Fibroblast of lung (primary cell): Measurements from ENCODE around the gene PRRT2. TPM values are rescaled to one million over a fixed set of nuclear protein-coding genes. Genes with fewer than 3 reads are reported as not detected.

Source experiments
- DNase-seq, 2 donors: peaks; one replicate each; pipeline versions ENCODE4 v3.0.0 to v3.0.0-alpha.2; 2010; ENCODE audit warnings: low read depth in 2 of 2
- H2AFZ ChIP-seq: 2 replicates; pipeline ENCODE4 v1.5.1; 2012; ENCODE audit warnings: low read length, control low read depth, inconsistent platforms
- H3K27ac ChIP-seq: 2 replicates; pipeline ENCODE4 v1.5.1; 2011; ENCODE audit warnings: low read length, control low read depth; ENCODE audit not compliant: insufficient read depth
- H3K27me3 ChIP-seq: 2 replicates; pipeline ENCODE4 v1.5.1; 2011; ENCODE audit warnings: mild to moderate bottlenecking, low read length; ENCODE audit not compliant: control insufficient read depth, insufficient read depth
- H3K36me3 ChIP-seq: 2 replicates; pipeline ENCODE4 v1.5.1; 2011; ENCODE audit warnings: low read length; ENCODE audit not compliant: control insufficient read depth, insufficient read depth
- H3K4me1 ChIP-seq: 2 replicates; pipeline ENCODE4 v1.5.1; 2011; ENCODE audit warnings: low read length; ENCODE audit not compliant: control insufficient read depth, insufficient read depth; ENCODE audit errors: extremely low read depth
- H3K4me2 ChIP-seq: 2 replicates; pipeline ENCODE4 v1.5.1; 2011; ENCODE audit warnings: low read length, control low read depth; ENCODE audit not compliant: insufficient read depth; ENCODE audit errors: extremely low read depth
- H3K4me3 ChIP-seq, 4 experiments: fragments of 200-600 bp in 1 of 4; sonication (generic) in 1 of 4; replicated peaks in 1 of 4; 2 replicates each; pipeline ENCODE4 v1.5.1; 2011 to 2016; ENCODE audit warnings: low read length in 4 of 4, low read depth in 3 of 4, mild to moderate bottlenecking in 3 of 4, control low read depth in 2 of 4, inconsistent platforms in 1 of 4, mixed read lengths in 1 of 4; ENCODE audit not compliant: insufficient read depth in 1 of 4; ENCODE audit errors: control extremely low read depth in 1 of 4
- H3K79me2 ChIP-seq: 2 replicates; pipeline ENCODE4 v1.5.1; 2012; ENCODE audit warnings: mild to moderate bottlenecking, low read length, inconsistent platforms; ENCODE audit not compliant: control insufficient read depth, insufficient read depth
- H3K9ac ChIP-seq: 2 replicates; pipeline ENCODE4 v1.5.1; 2011; ENCODE audit warnings: mild to moderate bottlenecking, low read length, control low read depth; ENCODE audit not compliant: insufficient read depth
- H3K9me3 ChIP-seq: 2 replicates; pipeline ENCODE4 v1.5.1; 2012; ENCODE audit warnings: low read depth, low read length; ENCODE audit not compliant: control insufficient read depth, insufficient read depth
- H4K20me1 ChIP-seq: 2 replicates; pipeline ENCODE4 v1.5.1; 2011; ENCODE audit warnings: low read length; ENCODE audit not compliant: control insufficient read depth, insufficient read depth; ENCODE audit errors: extremely low read depth
- EZH2 ChIP-seq: IDR thresholded peaks from 2 replicates; pipeline ENCODE4 v1.5.1; 2012; ENCODE audit warnings: low read length, control low read depth, mild to moderate bottlenecking; ENCODE audit errors: missing control alignments
- polyA minus RNA-seq: library from RNA; depleted of rRNA, polyadenylated mRNA; stranded (reverse); fragments of >200 nt; gene quantifications from 2 replicates; pipeline ENCODE4 v1.2.3, GENCODE V29; 2011; ENCODE audit warnings: low replicate concordance
- polyA plus RNA-seq, 2 donors: library from polyadenylated mRNA; depleted of rRNA in 1 of 2; stranded (reverse) in 1 of 2; unstranded in 1 of 2; fragments of >200 nt; gene quantifications; 2 replicates each; pipeline ENCODE4 v1.2.1, GENCODE V29; 2011 to 2012; ENCODE audit warnings: missing spikeins in 1 of 2
- total RNA-seq: library from RNA; depleted of rRNA; stranded (reverse); fragments of >200 nt; gene quantifications from 2 replicates; pipeline ENCODE4 v1.2.1, GENCODE V29; 2014
- TF ChIP-seq, protein P1 (sequence below), 2 donors: IDR thresholded peaks in 1 of 2; conservative IDR thresholded peaks in 1 of 2; 1 replicate in 1 of 2; 2 replicates in 1 of 2; pipeline ENCODE4 v1.5.1; 2011 to 2012; ENCODE audit warnings: low read length in 2 of 2, control low read depth in 1 of 2, inconsistent platforms in 1 of 2, low read depth in 1 of 2, mild to moderate bottlenecking in 1 of 2

PRRT2 gene
- total RNA-seq (2.1 TPM in 2 replicates), polyA plus RNA-seq (1.3 and 2.9 TPM in 2 replicates), polyA minus RNA-seq (5.5 and 5.9 TPM in 2 replicates)
- polyA plus RNA-seq (2012) = 1.9 and 3.1 TPM in 2 replicates

DNA sequence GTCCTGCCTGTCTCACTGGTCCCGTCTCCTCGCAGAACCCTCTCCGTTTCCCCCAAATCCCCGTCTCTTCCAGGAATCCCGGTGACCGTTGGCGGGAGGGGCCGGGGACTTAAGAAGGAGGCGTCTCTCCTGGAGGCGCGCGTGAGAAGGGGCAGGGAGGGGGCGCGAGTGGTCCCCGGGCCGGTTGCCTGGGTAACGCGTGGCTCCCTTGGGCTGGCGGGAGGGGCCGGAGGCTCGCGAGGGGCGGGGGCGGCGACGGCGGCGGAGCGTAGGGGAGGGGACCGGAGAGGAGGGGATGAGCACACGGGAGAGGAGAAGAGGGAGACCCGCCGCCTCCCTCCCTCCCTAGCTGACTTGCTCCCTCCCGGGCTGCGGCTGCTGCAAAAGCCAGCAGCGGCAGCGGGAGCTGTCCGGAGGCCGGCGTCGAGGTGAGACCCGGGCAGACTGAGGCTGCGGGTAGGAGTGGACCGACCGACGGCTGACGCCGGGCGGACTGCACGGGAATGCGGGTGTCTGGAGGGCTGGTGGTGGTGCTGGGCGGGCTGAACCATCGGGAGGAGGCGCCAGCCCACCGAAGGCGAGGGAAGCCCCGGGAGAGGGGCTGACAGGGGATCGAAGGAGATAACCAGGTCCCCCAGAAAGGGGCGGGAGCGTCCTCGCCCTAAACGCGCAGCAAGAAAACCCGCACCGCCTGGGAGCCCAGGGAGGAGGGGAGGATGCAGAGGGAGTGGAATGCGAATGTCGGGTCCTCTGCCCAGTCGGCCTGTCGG is at the start of gene PRRT2:
Gene PRRT2, plus strand, starts transcription at position 298 of the 770 bp plus-strand sequence. CDS start 862 bp downstream, outside the sequence.
- peak within 1 kb of the TSS; percentile 66 to 77 (median 72) for H3K4me3 ChIP-seq
- peak within 1 kb of the TSS; percentile 58 for H3K9ac ChIP-seq
- H3K4me2 ChIP-seq = peak within 1 kb of the TSS; percentile 97
- TF ChIP-seq EZH2 = no peak
- TF ChIP-seq, protein P1, sequence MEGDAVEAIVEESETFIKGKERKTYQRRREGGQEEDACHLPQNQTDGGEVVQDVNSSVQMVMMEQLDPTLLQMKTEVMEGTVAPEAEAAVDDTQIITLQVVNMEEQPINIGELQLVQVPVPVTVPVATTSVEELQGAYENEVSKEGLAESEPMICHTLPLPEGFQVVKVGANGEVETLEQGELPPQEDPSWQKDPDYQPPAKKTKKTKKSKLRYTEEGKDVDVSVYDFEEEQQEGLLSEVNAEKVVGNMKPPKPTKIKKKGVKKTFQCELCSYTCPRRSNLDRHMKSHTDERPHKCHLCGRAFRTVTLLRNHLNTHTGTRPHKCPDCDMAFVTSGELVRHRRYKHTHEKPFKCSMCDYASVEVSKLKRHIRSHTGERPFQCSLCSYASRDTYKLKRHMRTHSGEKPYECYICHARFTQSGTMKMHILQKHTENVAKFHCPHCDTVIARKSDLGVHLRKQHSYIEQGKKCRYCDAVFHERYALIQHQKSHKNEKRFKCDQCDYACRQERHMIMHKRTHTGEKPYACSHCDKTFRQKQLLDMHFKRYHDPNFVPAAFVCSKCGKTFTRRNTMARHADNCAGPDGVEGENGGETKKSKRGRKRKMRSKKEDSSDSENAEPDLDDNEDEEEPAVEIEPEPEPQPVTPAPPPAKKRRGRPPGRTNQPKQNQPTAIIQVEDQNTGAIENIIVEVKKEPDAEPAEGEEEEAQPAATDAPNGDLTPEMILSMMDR (conservative IDR thresholded peaks at IDR 0.05 in 1 of 2, IDR thresholded peaks at IDR 0.05 in 1 of 2; ENCODE audit: low read depth in 1 of 2, low read length in 2 of 2) = no peak
- peak within 1 kb of the TSS; percentile 78 for H3K27ac ChIP-seq
- H3K79me2 ChIP-seq = peaks cover 40% of the 10 kb centered on the region
- no peaks in the 10 kb centered on the region for H3K9me3 ChIP-seq
- no peaks in the 10 kb centered on the region for H3K27me3 ChIP-seq
- peaks cover 45% of the 10 kb centered on the region for H3K4me1 ChIP-seq
- peak within 1 kb of the TSS; percentile 30 for H2AFZ ChIP-seq
- peaks cover 12% of the 10 kb centered on the region for H3K36me3 ChIP-seq
- H4K20me1 ChIP-seq = no peaks in the 10 kb centered on the region
- peak in 1 of 2 donors; percentile 64 for DNase-seq

DNA sequence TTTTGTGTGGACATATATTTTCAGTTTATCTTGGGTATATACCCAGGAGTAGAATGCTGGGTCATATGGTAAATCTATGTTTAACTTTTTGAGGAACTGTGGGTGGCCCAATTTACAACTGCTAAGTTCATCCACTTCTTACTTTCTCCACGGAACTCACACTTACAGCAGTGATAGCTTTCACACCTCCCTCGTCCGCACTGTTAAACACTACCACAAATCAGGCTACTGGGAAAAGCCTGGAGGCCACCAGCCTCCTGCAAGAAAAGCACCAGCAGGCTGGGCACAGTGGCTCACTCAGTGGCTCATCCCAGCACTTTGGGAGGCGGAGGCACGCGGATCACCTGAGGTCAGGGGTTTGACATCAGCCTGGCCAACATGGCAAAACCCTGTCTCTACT is 48.7 kb upstream of the PRRT2 start:
- Histone ChIP-seq H3K4me1 (no peaks in the 10 kb centered on the region), H3K27ac (no peak overlapping the region), H3K4me2 (no peak overlapping the region), H3K9me3 (no peaks in the 10 kb centered on the region), H3K27me3 (peaks cover 4% of the 10 kb centered on the region), H3K79me2 (no peaks in the 10 kb centered on the region), H3K4me3 (no peak overlapping the region), H3K36me3 (no peaks in the 10 kb centered on the region), H2AFZ (no peak overlapping the region), H4K20me1 (no peaks in the 10 kb centered on the region), H3K9ac (no peak overlapping the region)
- no peak for DNase-seq
- TF ChIP-seq, protein P1 (conservative IDR thresholded peaks at IDR 0.05 in 1 of 2, IDR thresholded peaks at IDR 0.05 in 1 of 2; ENCODE audit: low read depth in 1 of 2, low read length in 2 of 2) = no peak
- TF ChIP-seq EZH2 = no peak

DNA sequence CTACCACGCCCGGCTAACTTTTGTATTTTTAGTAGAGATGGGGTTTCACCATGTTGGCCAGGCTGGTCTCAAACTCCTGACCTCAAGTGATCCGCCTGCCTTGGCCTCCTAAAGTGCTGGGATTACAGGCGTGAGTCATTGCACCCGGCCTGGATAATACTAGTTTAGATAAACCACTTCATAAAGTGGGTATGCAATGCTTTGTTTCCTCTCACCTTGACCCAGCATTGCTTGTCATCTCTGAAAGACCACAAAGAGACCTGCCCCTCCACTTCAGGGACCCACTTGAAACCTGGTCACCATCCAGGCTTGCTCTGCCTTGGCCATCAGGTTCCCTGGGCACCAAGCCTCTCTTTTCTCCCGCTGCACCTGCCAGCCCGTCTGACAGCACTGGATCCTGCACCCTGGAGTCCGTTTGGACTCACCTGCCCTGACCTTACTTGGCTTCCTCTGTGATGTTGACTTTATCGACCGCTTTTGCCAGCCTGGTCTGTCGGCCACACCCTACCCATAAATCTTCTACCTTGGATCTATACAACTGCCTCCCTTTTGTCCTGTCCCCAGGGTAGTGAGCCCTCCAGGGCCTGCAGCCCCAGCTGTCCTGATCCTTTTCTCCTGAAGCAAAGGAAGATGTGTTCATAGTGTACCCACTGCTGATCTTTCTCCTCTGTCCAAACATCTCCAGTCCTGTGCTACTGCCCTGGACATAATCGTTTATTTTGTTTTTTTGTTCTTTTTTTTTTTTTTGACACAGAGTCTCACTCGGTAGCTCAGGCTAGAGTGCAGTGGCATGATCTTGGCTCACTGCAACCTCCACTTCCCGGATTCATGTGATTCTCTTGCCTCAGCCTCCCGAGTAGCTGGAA is 46.6 kb upstream of the PRRT2 start:
- Histone ChIP-seq H3K4me2 (no peak overlapping the region), H3K9ac (no peak overlapping the region)
- no peak for DNase-seq

More for the DNA sequence above, 46.6 kb upstream of the PRRT2 start:
- no peaks in the 10 kb centered on the region for H3K79me2 ChIP-seq
- TF ChIP-seq, protein P1 (conservative IDR thresholded peaks at IDR 0.05 in 1 of 2, IDR thresholded peaks at IDR 0.05 in 1 of 2; ENCODE audit: low read depth in 1 of 2, low read length in 2 of 2) = no peak
- no peak for TF ChIP-seq EZH2
- H2AFZ ChIP-seq = no peak overlapping the region
- H3K27me3 ChIP-seq = peaks cover 4% of the 10 kb centered on the region
- no peak overlapping the region for H3K27ac ChIP-seq
- H3K4me1 ChIP-seq = no peaks in the 10 kb centered on the region
- H3K9me3 ChIP-seq = no peaks in the 10 kb centered on the region
- no peaks in the 10 kb centered on the region for H3K36me3 ChIP-seq
- no peak overlapping the region for H3K4me3 ChIP-seq
- no peaks in the 10 kb centered on the region for H4K20me1 ChIP-seq
